Measurements from ENCODE around the gene ZSWIM9.

GRCh38 chr19:48135411-48135810 lies 35.1 kb upstream of the ZSWIM9 start:
- no peak for TF ChIP-seq RCOR1 (IDR thresholded peaks at IDR 0.05; ENCODE audit: low read length)
- no peak for TF ChIP-seq USF1 (IDR thresholded peaks at IDR 0.05; ENCODE audit: borderline replicate concordance, low read depth)
- no peak for TF ChIP-seq MAX (IDR thresholded peaks at IDR 0.05; ENCODE audit: low read depth)
- TF ChIP-seq REST (IDR thresholded peaks at IDR 0.05; ENCODE audit: low read depth, low read length), result no peak

Data from SK-N-SH (cell line).